Neural progenitor cell (in vitro differentiated cells): ENCODE results near the gene DLG2. TPM values are rescaled to one million over a fixed set of nuclear protein-coding genes. Genes with fewer than 3 reads are reported as not detected.

ENCODE experiments used
- DNase-seq: peaks from one replicate; pipeline ENCODE4 v3.0.0-alpha.2; 2016; ENCODE audit warnings: low spot score
- H2AFZ ChIP-seq: fragments of 200-600 bp; sonication (generic); replicated peaks from 2 replicates; pipeline ENCODE4 v1.6.1; 2016; ENCODE audit warnings: antibody characterized with exemption
- H3F3A ChIP-seq: fragments of 200-600 bp; sonication (generic); 2 replicates; pipeline ENCODE4 v1.6.1; 2016; ENCODE audit warnings: antibody characterized with exemption, low read depth
- H3K27ac ChIP-seq: fragments of 200-600 bp; sonication (generic); 2 replicates; pipeline ENCODE4 v1.5.1; 2016; ENCODE audit warnings: mild to moderate bottlenecking
- H3K27me3 ChIP-seq: fragments of 200-600 bp; sonication (generic); 2 replicates; pipeline ENCODE4 v1.6.1; 2016; ENCODE audit warnings: mild to moderate bottlenecking, moderate library complexity
- H3K36me3 ChIP-seq: fragments of 200-600 bp; sonication (generic); 2 replicates; pipeline ENCODE4 v1.5.1; 2016
- H3K4me1 ChIP-seq: fragments of 200-600 bp; sonication (generic); 2 replicates; pipeline ENCODE4 v1.6.1; 2016; ENCODE audit warnings: mixed run types
- H3K4me2 ChIP-seq: fragments of 200-600 bp; sonication (generic); 2 replicates; pipeline ENCODE4 v1.6.1; 2016
- H3K4me3 ChIP-seq: fragments of 200-600 bp; sonication (generic); 2 replicates; pipeline ENCODE4 v1.5.1; 2016
- H3K79me2 ChIP-seq: fragments of 200-600 bp; sonication (generic); 2 replicates; pipeline ENCODE4 v1.6.1; 2016; ENCODE audit warnings: low read depth
- H3K9ac ChIP-seq: fragments of 200-600 bp; sonication (generic); 2 replicates; pipeline ENCODE4 v1.6.1; 2016
- H3K9me3 ChIP-seq: fragments of 200-600 bp; sonication (generic); 2 replicates; pipeline ENCODE4 v1.5.1; 2016; ENCODE audit warnings: low read depth
- H4K20me1 ChIP-seq: fragments of 200-600 bp; sonication (generic); 2 replicates; pipeline ENCODE4 v1.6.1; 2016; ENCODE audit warnings: low read depth
- H3K27ac Mint-ChIP-seq: 3 replicates; pipeline ENCODE4 v1.8.0; 2021; ENCODE audit warnings: mixed read lengths
- H3K27me3 Mint-ChIP-seq: 2 replicates; pipeline ENCODE4 v1.8.0; 2022; ENCODE audit warnings: low read depth, mild to moderate bottlenecking, inconsistent platforms, moderate library complexity, mixed read lengths; ENCODE audit not compliant: insufficient read depth
- H3K36me3 Mint-ChIP-seq: 3 replicates; pipeline ENCODE4 v1.8.0; 2021; ENCODE audit warnings: mixed read lengths
- H3K4me1 Mint-ChIP-seq: 3 replicates; pipeline ENCODE4 v1.8.0; 2021; ENCODE audit warnings: mixed read lengths
- H3K4me3 Mint-ChIP-seq: 3 replicates; pipeline ENCODE4 v1.8.0; 2021; ENCODE audit warnings: mild to moderate bottlenecking, moderate library complexity, mixed read lengths
- H3K9me3 Mint-ChIP-seq: 3 replicates; pipeline ENCODE4 v1.8.0; 2020; ENCODE audit warnings: mixed read lengths
- EZH2 ChIP-seq: fragments of 200-600 bp; sonication (generic); IDR thresholded peaks from 2 replicates; pipeline ENCODE4 v1.6.1; 2017; ENCODE audit warnings: antibody characterized with exemption, mild to moderate bottlenecking, moderate library complexity
- EZH2phosphoT487 ChIP-seq: fragments of 200-600 bp; sonication (generic); IDR thresholded peaks from 2 replicates; pipeline ENCODE4 v1.6.1; 2017; ENCODE audit warnings: antibody characterized with exemption
- total RNA-seq: library from RNA; depleted of rRNA; stranded (reverse); fragments of >200 nt; gene quantifications from 2 replicates; pipeline ENCODE4 v1.2.3, GENCODE V29; 2015; ENCODE audit warnings: low replicate concordance
- TF ChIP-seq, protein P1 (sequence below): fragments of 200-600 bp; sonication (generic); IDR thresholded peaks from 2 replicates; pipeline ENCODE4 v1.5.1; 2017; ENCODE audit warnings: antibody characterized with exemption, mild to moderate bottlenecking

DLG2 gene
- total RNA-seq, 1 donor from 2014 or later, result 7.5 TPM

DNA sequence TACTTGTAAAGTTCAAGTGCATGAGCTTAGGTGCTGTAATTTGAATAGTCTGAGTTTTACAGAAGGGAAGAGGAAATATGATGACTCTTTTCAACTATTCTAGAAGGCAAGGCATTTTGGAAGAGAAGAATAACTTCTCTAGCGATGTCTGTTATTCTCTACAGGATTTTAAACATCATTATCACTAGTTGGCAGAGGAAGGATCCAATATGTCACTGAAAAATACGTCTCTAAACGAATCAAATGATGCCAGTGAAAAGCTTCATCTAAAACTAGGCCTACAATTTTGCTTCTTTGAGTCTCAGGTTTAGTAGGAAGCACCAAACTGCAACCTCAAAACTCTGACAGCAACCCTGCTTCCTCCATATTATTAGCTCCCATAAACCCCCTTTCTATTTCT, 581.4 kb downstream of the DLG2 start:
- Histone ChIP-seq H3F3A (no peaks in the 10 kb centered on the region), H3K4me3 (no peak overlapping the region), H4K20me1 (no peaks in the 10 kb centered on the region), H3K27me3 (no peaks in the 10 kb centered on the region), H3K79me2 (no peaks in the 10 kb centered on the region), H2AFZ (no peak overlapping the region), H3K9me3 (no peaks in the 10 kb centered on the region), H3K27ac (no peak overlapping the region), H3K9ac (no peak overlapping the region), H3K36me3 (no peaks in the 10 kb centered on the region), H3K4me1 (peaks cover 30% of the 10 kb centered on the region), H3K4me2 (no peak overlapping the region)
- Mint-ChIP-seq H3K4me3 (no peak overlapping the region), H3K27ac (no peak overlapping the region), H3K36me3 (no peaks in the 10 kb centered on the region), H3K27me3 (peaks cover 7% of the 10 kb centered on the region), H3K9me3 (no peaks in the 10 kb centered on the region), H3K4me1 (peaks cover 13% of the 10 kb centered on the region)
- no peak for DNase-seq
- TF ChIP-seq EZH2 (no peak), EZH2phosphoT487 (no peak)
- TF ChIP-seq, protein P1, sequence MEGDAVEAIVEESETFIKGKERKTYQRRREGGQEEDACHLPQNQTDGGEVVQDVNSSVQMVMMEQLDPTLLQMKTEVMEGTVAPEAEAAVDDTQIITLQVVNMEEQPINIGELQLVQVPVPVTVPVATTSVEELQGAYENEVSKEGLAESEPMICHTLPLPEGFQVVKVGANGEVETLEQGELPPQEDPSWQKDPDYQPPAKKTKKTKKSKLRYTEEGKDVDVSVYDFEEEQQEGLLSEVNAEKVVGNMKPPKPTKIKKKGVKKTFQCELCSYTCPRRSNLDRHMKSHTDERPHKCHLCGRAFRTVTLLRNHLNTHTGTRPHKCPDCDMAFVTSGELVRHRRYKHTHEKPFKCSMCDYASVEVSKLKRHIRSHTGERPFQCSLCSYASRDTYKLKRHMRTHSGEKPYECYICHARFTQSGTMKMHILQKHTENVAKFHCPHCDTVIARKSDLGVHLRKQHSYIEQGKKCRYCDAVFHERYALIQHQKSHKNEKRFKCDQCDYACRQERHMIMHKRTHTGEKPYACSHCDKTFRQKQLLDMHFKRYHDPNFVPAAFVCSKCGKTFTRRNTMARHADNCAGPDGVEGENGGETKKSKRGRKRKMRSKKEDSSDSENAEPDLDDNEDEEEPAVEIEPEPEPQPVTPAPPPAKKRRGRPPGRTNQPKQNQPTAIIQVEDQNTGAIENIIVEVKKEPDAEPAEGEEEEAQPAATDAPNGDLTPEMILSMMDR, result no peak

DNA sequence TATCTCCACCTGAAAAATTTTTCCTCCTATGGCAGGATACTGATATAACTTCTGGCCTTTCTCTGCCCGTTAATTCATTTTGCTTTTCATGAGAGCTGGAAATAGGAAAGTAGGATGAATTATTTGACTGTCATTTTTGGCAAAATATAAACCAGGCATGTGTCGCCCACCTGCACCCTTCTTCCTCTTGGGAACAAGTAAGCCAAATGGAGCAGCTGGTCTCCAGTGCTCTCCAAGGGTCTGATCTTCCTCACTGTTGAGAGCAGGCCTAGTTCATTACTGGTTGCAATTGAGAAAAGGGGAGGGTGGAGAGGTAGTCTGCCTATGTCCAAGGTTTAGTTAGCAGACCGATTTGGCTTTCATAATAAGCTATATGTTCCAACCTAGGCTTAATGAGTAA, 582.2 kb downstream of the DLG2 start:
- no peaks in the 10 kb centered on the region for H3K36me3 ChIP-seq
- no peak for DNase-seq
- H3F3A ChIP-seq, result no peaks in the 10 kb centered on the region
- no peak overlapping the region for H3K4me2 ChIP-seq
- H3K9me3 ChIP-seq, result no peaks in the 10 kb centered on the region
- H3K9ac ChIP-seq, result no peak overlapping the region
- H2AFZ ChIP-seq, result no peak overlapping the region
- H3K9me3 Mint-ChIP-seq, result no peaks in the 10 kb centered on the region
- peaks cover 13% of the 10 kb centered on the region for H3K4me1 Mint-ChIP-seq
- H3K27me3 ChIP-seq, result no peaks in the 10 kb centered on the region
- no peak overlapping the region for H3K4me3 Mint-ChIP-seq
- H4K20me1 ChIP-seq, result no peaks in the 10 kb centered on the region
- no peak overlapping the region for H3K27ac Mint-ChIP-seq
- no peaks in the 10 kb centered on the region for H3K79me2 ChIP-seq
- peaks cover 24% of the 10 kb centered on the region for H3K4me1 ChIP-seq
- no peak for TF ChIP-seq EZH2
- no peak for TF ChIP-seq EZH2phosphoT487
- TF ChIP-seq, protein P1, result no peak
- no peak overlapping the region for H3K27ac ChIP-seq
- H3K36me3 Mint-ChIP-seq, result no peaks in the 10 kb centered on the region
- H3K4me3 ChIP-seq, result no peak overlapping the region
- peaks cover 7% of the 10 kb centered on the region for H3K27me3 Mint-ChIP-seq

DNA sequence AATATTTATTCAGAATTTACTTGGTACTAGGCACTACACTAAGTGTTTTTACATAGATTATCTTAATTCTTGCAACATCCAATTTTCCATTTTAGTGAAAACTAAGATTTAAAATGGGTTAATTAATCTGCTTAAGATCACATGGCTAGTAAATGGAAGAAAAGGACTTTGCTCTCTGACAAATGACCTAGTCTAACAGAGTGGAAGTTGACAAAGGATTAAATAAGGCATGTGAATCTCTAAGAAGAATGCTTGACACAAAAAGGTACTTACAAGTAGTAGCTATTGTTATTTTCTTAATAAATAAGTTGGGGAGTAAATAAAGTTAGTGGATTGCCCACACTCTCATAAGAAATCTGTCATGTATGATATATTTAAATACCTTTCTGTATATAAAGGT, 584.8 kb downstream of the DLG2 start:
- no peak overlapping the region for H3K9ac ChIP-seq
- Mint-ChIP-seq H3K36me3 (no peaks in the 10 kb centered on the region), H3K9me3 (no peaks in the 10 kb centered on the region), H3K4me1 (peaks cover 13% of the 10 kb centered on the region), H3K27me3 (peaks cover 7% of the 10 kb centered on the region), H3K27ac (no peak overlapping the region), H3K4me3 (no peak overlapping the region)
- no peaks in the 10 kb centered on the region for H4K20me1 ChIP-seq
- TF ChIP-seq EZH2 (no peak), EZH2phosphoT487 (no peak)
- TF ChIP-seq, protein P1, result no peak
- H3K36me3 ChIP-seq, result no peaks in the 10 kb centered on the region
- H3K4me3 ChIP-seq, result peak overlapping the region; percentile 8
- H3K4me1 ChIP-seq, result peaks cover 24% of the 10 kb centered on the region
- no peaks in the 10 kb centered on the region for H3K9me3 ChIP-seq
- no peak overlapping the region for H3K27ac ChIP-seq
- H3K27me3 ChIP-seq, result no peaks in the 10 kb centered on the region
- no peak overlapping the region for H2AFZ ChIP-seq
- H3K79me2 ChIP-seq, result no peaks in the 10 kb centered on the region
- peak; percentile 50 for DNase-seq
- H3K4me2 ChIP-seq, result peak overlapping the region; percentile 66
- no peaks in the 10 kb centered on the region for H3F3A ChIP-seq
